WTC11 (cell line): Measurements from ENCODE around the gene KIRREL3. TPM values are rescaled to one million over a fixed set of nuclear protein-coding genes. Genes with fewer than 3 reads are reported as not detected.
A peak's percentile ranks its signal among the peaks of the same experiment; 100 is the strongest.

Experiments
- ATAC-seq: fragments of 200-7000 bp; cut with Tn5 transposase; 2 replicates; pipeline ENCODE4 v1.10.0; 2021; ENCODE audit warnings: mild to moderate bottlenecking, moderate library complexity
- CTCF ChIA-PET: fragments of 300-600 bp; sonication (Branson Sonifier 250); formaldehyde crosslinking; loops from one replicate; lab custom pipeline; 2021; ENCODE audit warnings: antibody characterized with exemption; lab: Charles Lee
- POLR2A ChIA-PET: fragments of 350-600 bp; sonication (Branson Sonifier 250); formaldehyde crosslinking; loops from one replicate; lab custom pipeline; 2021; ENCODE audit warnings: antibody characterized with exemption; lab: Charles Lee
- DNase-seq: peaks from one replicate; pipeline ENCODE4 v3.0.0; 2021; ENCODE audit warnings: low spot score
- H3K27ac Mint-ChIP-seq: 2 replicates; pipeline ENCODE4 v1.8.0; 2021; ENCODE audit warnings: mixed read lengths
- H3K27me3 Mint-ChIP-seq: 2 replicates; pipeline ENCODE4 v1.8.0; 2021; ENCODE audit warnings: low read depth, mild to moderate bottlenecking, moderate library complexity, mixed read lengths
- H3K36me3 Mint-ChIP-seq: 2 replicates; pipeline ENCODE4 v1.8.0; 2021; ENCODE audit warnings: mixed read lengths
- H3K4me1 Mint-ChIP-seq: 2 replicates; pipeline ENCODE4 v1.8.0; 2022; ENCODE audit warnings: mixed read lengths
- H3K4me3 Mint-ChIP-seq: 2 replicates; pipeline ENCODE4 v1.8.0; 2021; ENCODE audit warnings: mild to moderate bottlenecking, moderate library complexity, mixed read lengths
- H3K9me3 Mint-ChIP-seq: 2 replicates; pipeline ENCODE4 v1.8.0; 2021; ENCODE audit warnings: mixed read lengths
- ETV6 ChIP-seq: sonication (generic); formaldehyde crosslinking; IDR thresholded peaks from 2 replicates; pipeline ENCODE4 v1.8.1; 2022; ENCODE audit warnings: mild to moderate bottlenecking, missing genetic modification reagents
- FOXK1 ChIP-seq: sonication (generic); formaldehyde crosslinking; IDR thresholded peaks from 2 replicates; pipeline ENCODE4 v1.8.0; 2022; ENCODE audit warnings: mild to moderate bottlenecking, moderate library complexity, missing genetic modification reagents
- MYBL2 ChIP-seq: sonication (generic); formaldehyde crosslinking; IDR thresholded peaks from 2 replicates; pipeline ENCODE4 v1.8.1; 2023; ENCODE audit warnings: mild to moderate bottlenecking, moderate library complexity, missing genetic modification reagents
- NR3C1 ChIP-seq: sonication (generic); formaldehyde crosslinking; conservative IDR thresholded peaks from 2 replicates; pipeline ENCODE4 v1.8.1; 2023; ENCODE audit warnings: low read depth, mild to moderate bottlenecking, missing genetic modification reagents
- OVOL2 ChIP-seq: fragments of 250-450 bp; sonication (Bioruptor Pico); IDR thresholded peaks from 2 replicates; pipeline ENCODE4 v1.9.0; 2021; ENCODE audit warnings: mild to moderate bottlenecking, borderline replicate concordance
- RORB ChIP-seq: fragments of 250-450 bp; sonication (Bioruptor Pico); IDR thresholded peaks from 2 replicates; pipeline ENCODE4 v1.9.0; 2021; ENCODE audit warnings: mild to moderate bottlenecking
- SMAD3 ChIP-seq: sonication (generic); formaldehyde crosslinking; IDR thresholded peaks from 2 replicates; pipeline ENCODE4 v1.8.0; 2022; ENCODE audit warnings: missing genetic modification reagents, mild to moderate bottlenecking, borderline replicate concordance
- SP1 ChIP-seq: sonication (generic); formaldehyde crosslinking; conservative IDR thresholded peaks from 2 replicates; pipeline ENCODE4 v1.8.1; 2022; ENCODE audit warnings: missing genetic modification reagents
- TP53 ChIP-seq: sonication (generic); formaldehyde crosslinking; IDR thresholded peaks from 2 replicates; pipeline ENCODE4 v1.8.1; 2023; ENCODE audit warnings: mild to moderate bottlenecking, missing genetic modification reagents
- ZBTB21 ChIP-seq: sonication (generic); formaldehyde crosslinking; IDR thresholded peaks from 2 replicates; pipeline ENCODE4 v1.8.1; 2023; ENCODE audit warnings: mild to moderate bottlenecking, missing genetic modification reagents, borderline replicate concordance
- ZNF219 ChIP-seq: sonication (generic); formaldehyde crosslinking; IDR thresholded peaks from 2 replicates; pipeline ENCODE4 v1.8.0; 2023; ENCODE audit warnings: missing genetic modification reagents, mild to moderate bottlenecking, borderline replicate concordance
- ZNF416 ChIP-seq: fragments of 250-450 bp; sonication (Bioruptor Pico); IDR thresholded peaks from 2 replicates; pipeline ENCODE4 v1.9.0; 2021; ENCODE audit warnings: mild to moderate bottlenecking, inconsistent platforms
- total RNA-seq: library from RNA; stranded (reverse); gene quantifications from 3 replicates; pipeline ENCODE4 v1.2.3, GENCODE V29; 2021
- TF ChIP-seq, protein P1 (sequence below): sonication (generic); formaldehyde crosslinking; IDR thresholded peaks from 2 replicates; pipeline ENCODE4 v1.8.1; 2022; ENCODE audit warnings: missing genetic modification reagents, borderline replicate concordance
- TF ChIP-seq, protein P2 (sequence below): sonication (generic); formaldehyde crosslinking; IDR thresholded peaks from 2 replicates; pipeline ENCODE4 v1.8.1; 2023; ENCODE audit warnings: mild to moderate bottlenecking, missing genetic modification reagents, moderate library complexity
- TF ChIP-seq, protein P3 (sequence below): sonication (generic); formaldehyde crosslinking; conservative IDR thresholded peaks from 2 replicates; pipeline ENCODE4 v1.8.1; 2023; ENCODE audit warnings: mild to moderate bottlenecking, low read depth, missing genetic modification reagents, moderate library complexity
- TF ChIP-seq, protein P4 (sequence below): sonication (generic); formaldehyde crosslinking; IDR thresholded peaks from 2 replicates; pipeline ENCODE4 v1.8.1; 2023; ENCODE audit warnings: mild to moderate bottlenecking, missing genetic modification reagents, moderate library complexity
- TF ChIP-seq, protein P5 (sequence below): sonication (generic); formaldehyde crosslinking; IDR thresholded peaks from 2 replicates; pipeline ENCODE4 v1.8.0; 2023; ENCODE audit warnings: mild to moderate bottlenecking, missing genetic modification reagents
- TF ChIP-seq, protein P6 (sequence below): sonication (generic); formaldehyde crosslinking; conservative IDR thresholded peaks from 2 replicates; pipeline ENCODE4 v1.8.1; 2022; ENCODE audit warnings: mild to moderate bottlenecking, missing genetic modification reagents
- TF ChIP-seq, protein P7 (sequence below): sonication (generic); formaldehyde crosslinking; IDR thresholded peaks from 2 replicates; pipeline ENCODE4 v1.8.0; 2022; ENCODE audit warnings: mild to moderate bottlenecking, missing genetic modification reagents
- TF ChIP-seq, protein P8 (sequence below): sonication (generic); formaldehyde crosslinking; IDR thresholded peaks from 2 replicates; pipeline ENCODE4 v1.8.1; 2022; ENCODE audit warnings: mild to moderate bottlenecking, missing genetic modification reagents, moderate library complexity, borderline replicate concordance
- TF ChIP-seq, protein P9 (sequence below): sonication (generic); formaldehyde crosslinking; IDR thresholded peaks from 2 replicates; pipeline ENCODE4 v1.8.1; 2023; ENCODE audit warnings: mild to moderate bottlenecking, missing genetic modification reagents

The KIRREL3 gene
- total RNA-seq, 1 experiment from 2014 or later: 0.59 TPM

DNA sequence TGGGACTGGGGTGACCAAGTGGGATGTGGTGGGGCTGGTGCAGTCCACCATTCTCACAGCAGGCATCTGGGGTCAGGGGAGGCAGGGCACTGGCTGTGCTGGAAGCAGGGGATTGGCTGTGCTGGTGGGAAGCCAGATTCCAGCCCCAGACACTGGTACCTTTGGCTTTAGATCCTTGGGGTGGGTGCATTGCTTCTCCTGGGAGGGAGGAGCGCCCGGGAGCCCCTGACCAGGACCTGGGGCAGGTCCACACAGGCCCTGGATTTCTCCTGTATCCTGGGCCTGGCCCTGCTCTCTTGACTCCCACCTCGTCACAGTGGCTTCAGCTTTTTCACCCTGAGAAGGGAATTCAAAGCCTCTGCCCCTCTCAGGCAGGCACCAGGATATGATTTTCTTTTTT lies 606.5 kb downstream of the KIRREL3 start:
- H3K36me3 Mint-ChIP-seq: no peaks in the 10 kb centered on the region
- H3K4me1 Mint-ChIP-seq: peaks cover 14% of the 10 kb centered on the region
- H3K9me3 Mint-ChIP-seq: peaks cover 3% of the 10 kb centered on the region; the same call in 1 of the 2 replicates
- TF ChIP-seq SP1 (CRISPR knock-in tag): no peak
- no peak for TF ChIP-seq ZBTB21
- TF ChIP-seq, protein P1, sequence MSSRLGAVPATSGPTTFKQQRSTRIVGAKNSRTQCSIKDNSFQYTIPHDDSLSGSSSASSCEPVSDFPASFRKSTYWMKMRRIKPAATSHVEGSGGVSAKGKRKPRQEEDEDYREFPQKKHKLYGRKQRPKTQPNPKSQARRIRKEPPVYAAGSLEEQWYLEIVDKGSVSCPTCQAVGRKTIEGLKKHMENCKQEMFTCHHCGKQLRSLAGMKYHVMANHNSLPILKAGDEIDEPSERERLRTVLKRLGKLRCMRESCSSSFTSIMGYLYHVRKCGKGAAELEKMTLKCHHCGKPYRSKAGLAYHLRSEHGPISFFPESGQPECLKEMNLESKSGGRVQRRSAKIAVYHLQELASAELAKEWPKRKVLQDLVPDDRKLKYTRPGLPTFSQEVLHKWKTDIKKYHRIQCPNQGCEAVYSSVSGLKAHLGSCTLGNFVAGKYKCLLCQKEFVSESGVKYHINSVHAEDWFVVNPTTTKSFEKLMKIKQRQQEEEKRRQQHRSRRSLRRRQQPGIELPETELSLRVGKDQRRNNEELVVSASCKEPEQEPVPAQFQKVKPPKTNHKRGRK (CRISPR knock-in tag): no peak
- no peak for TF ChIP-seq TP53 (CRISPR knock-in tag)
- TF ChIP-seq, protein P2, sequence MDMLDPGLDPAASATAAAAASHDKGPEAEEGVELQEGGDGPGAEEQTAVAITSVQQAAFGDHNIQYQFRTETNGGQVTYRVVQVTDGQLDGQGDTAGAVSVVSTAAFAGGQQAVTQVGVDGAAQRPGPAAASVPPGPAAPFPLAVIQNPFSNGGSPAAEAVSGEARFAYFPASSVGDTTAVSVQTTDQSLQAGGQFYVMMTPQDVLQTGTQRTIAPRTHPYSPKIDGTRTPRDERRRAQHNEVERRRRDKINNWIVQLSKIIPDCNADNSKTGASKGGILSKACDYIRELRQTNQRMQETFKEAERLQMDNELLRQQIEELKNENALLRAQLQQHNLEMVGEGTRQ (CRISPR knock-in tag): no peak
- TF ChIP-seq, protein P3, sequence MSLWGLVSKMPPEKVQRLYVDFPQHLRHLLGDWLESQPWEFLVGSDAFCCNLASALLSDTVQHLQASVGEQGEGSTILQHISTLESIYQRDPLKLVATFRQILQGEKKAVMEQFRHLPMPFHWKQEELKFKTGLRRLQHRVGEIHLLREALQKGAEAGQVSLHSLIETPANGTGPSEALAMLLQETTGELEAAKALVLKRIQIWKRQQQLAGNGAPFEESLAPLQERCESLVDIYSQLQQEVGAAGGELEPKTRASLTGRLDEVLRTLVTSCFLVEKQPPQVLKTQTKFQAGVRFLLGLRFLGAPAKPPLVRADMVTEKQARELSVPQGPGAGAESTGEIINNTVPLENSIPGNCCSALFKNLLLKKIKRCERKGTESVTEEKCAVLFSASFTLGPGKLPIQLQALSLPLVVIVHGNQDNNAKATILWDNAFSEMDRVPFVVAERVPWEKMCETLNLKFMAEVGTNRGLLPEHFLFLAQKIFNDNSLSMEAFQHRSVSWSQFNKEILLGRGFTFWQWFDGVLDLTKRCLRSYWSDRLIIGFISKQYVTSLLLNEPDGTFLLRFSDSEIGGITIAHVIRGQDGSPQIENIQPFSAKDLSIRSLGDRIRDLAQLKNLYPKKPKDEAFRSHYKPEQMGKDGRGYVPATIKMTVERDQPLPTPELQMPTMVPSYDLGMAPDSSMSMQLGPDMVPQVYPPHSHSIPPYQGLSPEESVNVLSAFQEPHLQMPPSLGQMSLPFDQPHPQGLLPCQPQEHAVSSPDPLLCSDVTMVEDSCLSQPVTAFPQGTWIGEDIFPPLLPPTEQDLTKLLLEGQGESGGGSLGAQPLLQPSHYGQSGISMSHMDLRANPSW (CRISPR knock-in tag): no peak
- TF ChIP-seq, protein P4, sequence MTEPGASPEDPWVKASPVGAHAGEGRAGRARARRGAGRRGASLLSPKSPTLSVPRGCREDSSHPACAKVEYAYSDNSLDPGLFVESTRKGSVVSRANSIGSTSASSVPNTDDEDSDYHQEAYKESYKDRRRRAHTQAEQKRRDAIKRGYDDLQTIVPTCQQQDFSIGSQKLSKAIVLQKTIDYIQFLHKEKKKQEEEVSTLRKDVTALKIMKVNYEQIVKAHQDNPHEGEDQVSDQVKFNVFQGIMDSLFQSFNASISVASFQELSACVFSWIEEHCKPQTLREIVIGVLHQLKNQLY (CRISPR knock-in tag): no peak
- no peak for TF ChIP-seq SMAD3
- no peak for TF ChIP-seq RORB (CRISPR knock-in tag)
- TF ChIP-seq, protein P5, sequence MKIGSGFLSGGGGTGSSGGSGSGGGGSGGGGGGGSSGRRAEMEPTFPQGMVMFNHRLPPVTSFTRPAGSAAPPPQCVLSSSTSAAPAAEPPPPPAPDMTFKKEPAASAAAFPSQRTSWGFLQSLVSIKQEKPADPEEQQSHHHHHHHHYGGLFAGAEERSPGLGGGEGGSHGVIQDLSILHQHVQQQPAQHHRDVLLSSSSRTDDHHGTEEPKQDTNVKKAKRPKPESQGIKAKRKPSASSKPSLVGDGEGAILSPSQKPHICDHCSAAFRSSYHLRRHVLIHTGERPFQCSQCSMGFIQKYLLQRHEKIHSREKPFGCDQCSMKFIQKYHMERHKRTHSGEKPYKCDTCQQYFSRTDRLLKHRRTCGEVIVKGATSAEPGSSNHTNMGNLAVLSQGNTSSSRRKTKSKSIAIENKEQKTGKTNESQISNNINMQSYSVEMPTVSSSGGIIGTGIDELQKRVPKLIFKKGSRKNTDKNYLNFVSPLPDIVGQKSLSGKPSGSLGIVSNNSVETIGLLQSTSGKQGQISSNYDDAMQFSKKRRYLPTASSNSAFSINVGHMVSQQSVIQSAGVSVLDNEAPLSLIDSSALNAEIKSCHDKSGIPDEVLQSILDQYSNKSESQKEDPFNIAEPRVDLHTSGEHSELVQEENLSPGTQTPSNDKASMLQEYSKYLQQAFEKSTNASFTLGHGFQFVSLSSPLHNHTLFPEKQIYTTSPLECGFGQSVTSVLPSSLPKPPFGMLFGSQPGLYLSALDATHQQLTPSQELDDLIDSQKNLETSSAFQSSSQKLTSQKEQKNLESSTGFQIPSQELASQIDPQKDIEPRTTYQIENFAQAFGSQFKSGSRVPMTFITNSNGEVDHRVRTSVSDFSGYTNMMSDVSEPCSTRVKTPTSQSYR (CRISPR knock-in tag): no peak
- H3K27ac Mint-ChIP-seq: no peak overlapping the region
- H3K4me3 Mint-ChIP-seq: no peak overlapping the region
- DNase-seq (no peak), ATAC-seq (no peak; the same call in 1 of the 2 replicates)
- H3K27me3 Mint-ChIP-seq: no peaks in the 10 kb centered on the region
- ChIA-PET POLR2A (no interaction called here), CTCF (interaction anchor here (0.6 to 1.1 kb wide), 3 partner anchors 11 to 1264 kb away, joined by 3 to 4 read pairs (median 4); no protein-coding TSS in a partner anchor)

DNA sequence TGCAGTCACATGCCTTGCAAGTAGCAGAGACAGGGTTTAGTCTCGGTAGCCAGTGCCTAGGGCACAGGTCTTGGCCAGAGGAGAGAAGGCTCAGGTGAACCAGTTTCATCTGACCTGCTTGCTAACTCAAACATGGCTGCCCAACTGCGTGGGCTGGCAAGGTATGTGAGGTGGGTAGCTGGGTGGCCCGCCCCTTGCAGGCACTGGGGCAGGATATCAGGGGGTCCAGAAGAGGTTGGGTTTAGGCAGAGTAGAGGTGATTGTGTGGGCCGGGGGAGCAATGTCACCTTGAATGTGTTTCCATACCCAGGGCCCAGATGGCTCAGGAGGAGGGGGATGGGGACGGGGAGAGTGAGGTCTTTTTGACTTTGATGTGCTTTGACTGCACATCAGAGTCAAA lies 607.4 kb downstream of the KIRREL3 start:
- ChIA-PET CTCF (interaction anchor here (1.1 to 1.3 kb wide), 2 partner anchors 13 to 34 kb away, joined by 4 to 5 read pairs; no protein-coding TSS in a partner anchor), POLR2A (no interaction called here)
- Mint-ChIP-seq H3K4me1 (peaks cover 14% of the 10 kb centered on the region), H3K36me3 (no peaks in the 10 kb centered on the region), H3K4me3 (no peak overlapping the region), H3K27me3 (no peaks in the 10 kb centered on the region), H3K27ac (peak overlapping the region; percentile 63; the same call in 1 of the 2 replicates), H3K9me3 (no peaks in the 10 kb centered on the region)
- no peak for DNase-seq
- ATAC-seq: no peak
- TF ChIP-seq, protein P6, sequence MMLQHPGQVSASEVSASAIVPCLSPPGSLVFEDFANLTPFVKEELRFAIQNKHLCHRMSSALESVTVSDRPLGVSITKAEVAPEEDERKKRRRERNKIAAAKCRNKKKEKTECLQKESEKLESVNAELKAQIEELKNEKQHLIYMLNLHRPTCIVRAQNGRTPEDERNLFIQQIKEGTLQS (CRISPR knock-in tag): no peak
- TF ChIP-seq MYBL2 (CRISPR knock-in tag) (no peak), OVOL2 (no peak), ETV6 (CRISPR knock-in tag) (no peak), FOXK1 (CRISPR knock-in tag) (no peak), ZNF416 (no peak), ZNF219 (CRISPR knock-in tag) (no peak), NR3C1 (CRISPR knock-in tag) (no peak)
- TF ChIP-seq, protein P7, sequence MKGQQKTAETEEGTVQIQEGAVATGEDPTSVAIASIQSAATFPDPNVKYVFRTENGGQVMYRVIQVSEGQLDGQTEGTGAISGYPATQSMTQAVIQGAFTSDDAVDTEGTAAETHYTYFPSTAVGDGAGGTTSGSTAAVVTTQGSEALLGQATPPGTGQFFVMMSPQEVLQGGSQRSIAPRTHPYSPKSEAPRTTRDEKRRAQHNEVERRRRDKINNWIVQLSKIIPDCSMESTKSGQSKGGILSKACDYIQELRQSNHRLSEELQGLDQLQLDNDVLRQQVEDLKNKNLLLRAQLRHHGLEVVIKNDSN: no peak
- TF ChIP-seq, protein P8, sequence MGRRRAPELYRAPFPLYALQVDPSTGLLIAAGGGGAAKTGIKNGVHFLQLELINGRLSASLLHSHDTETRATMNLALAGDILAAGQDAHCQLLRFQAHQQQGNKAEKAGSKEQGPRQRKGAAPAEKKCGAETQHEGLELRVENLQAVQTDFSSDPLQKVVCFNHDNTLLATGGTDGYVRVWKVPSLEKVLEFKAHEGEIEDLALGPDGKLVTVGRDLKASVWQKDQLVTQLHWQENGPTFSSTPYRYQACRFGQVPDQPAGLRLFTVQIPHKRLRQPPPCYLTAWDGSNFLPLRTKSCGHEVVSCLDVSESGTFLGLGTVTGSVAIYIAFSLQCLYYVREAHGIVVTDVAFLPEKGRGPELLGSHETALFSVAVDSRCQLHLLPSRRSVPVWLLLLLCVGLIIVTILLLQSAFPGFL (CRISPR knock-in tag): no peak
- TF ChIP-seq, protein P9, sequence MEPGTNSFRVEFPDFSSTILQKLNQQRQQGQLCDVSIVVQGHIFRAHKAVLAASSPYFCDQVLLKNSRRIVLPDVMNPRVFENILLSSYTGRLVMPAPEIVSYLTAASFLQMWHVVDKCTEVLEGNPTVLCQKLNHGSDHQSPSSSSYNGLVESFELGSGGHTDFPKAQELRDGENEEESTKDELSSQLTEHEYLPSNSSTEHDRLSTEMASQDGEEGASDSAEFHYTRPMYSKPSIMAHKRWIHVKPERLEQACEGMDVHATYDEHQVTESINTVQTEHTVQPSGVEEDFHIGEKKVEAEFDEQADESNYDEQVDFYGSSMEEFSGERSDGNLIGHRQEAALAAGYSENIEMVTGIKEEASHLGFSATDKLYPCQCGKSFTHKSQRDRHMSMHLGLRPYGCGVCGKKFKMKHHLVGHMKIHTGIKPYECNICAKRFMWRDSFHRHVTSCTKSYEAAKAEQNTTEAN (CRISPR knock-in tag): no peak
